Uterus (tissue), 4 donors: ENCODE results near the gene EIF4EBP2. TPM values are rescaled to one million over a fixed set of nuclear protein-coding genes. Genes with fewer than 3 reads are reported as not detected.

Experiments
- DNase-seq, 2 donors: peaks; one replicate each; pipeline ENCODE4 v3.0.0-alpha.2; 2019 to 2020
- H3K27ac ChIP-seq, 2 donors: fragments of 200-600 bp; sonication (generic); 1 replicate in 1 of 2; 2 replicates in 1 of 2; pipeline ENCODE4 v1.5.1; 2016 to 2018
- H3K27me3 ChIP-seq, 2 donors: fragments of 200-600 bp; sonication (generic); one replicate each; pipeline ENCODE4 v1.5.1; 2018 to 2019; ENCODE audit warnings: control low read depth in 1 of 2
- H3K36me3 ChIP-seq, 2 donors: fragments of 200-600 bp; sonication (generic); one replicate each; pipeline ENCODE4 v1.5.1; 2019; ENCODE audit warnings: control low read depth in 1 of 2
- H3K4me1 ChIP-seq, 2 donors: fragments of 200-600 bp; sonication (generic); one replicate each; pipeline ENCODE4 v1.5.1; 2018 to 2019; ENCODE audit warnings: control low read depth in 1 of 2
- H3K4me3 ChIP-seq, 2 donors: fragments of 200-600 bp; sonication (generic); 1 replicate in 1 of 2; 2 replicates in 1 of 2; pipeline ENCODE4 v1.5.1; 2018 to 2019; ENCODE audit warnings: mild to moderate bottlenecking in 1 of 2
- H3K9me3 ChIP-seq, 2 donors: fragments of 200-600 bp; sonication (generic); one replicate each; pipeline ENCODE4 v1.5.1; 2019; ENCODE audit warnings: control low read depth in 1 of 2
- CTCF ChIP-seq, 4 experiments: fragments of 200-600 bp in 2 of 4; fragments of 450-650 bp in 2 of 4; sonication (generic) in 2 of 4; IDR thresholded peaks; one replicate each; pipeline ENCODE4 v1.5.1; 2016 to 2019; ENCODE audit warnings: antibody characterized with exemption in 4 of 4, mild to moderate bottlenecking in 2 of 4, moderate library complexity in 1 of 4
- POLR2A ChIP-seq, 2 donors: fragments of 450-650 bp; IDR thresholded peaks; one replicate each; pipeline ENCODE4 v1.6.1; 2016; ENCODE audit warnings: antibody characterized with exemption in 2 of 2, mild to moderate bottlenecking in 1 of 2, moderate library complexity in 1 of 2
- intact Hi-C: fragments of 100-400 bp; cut with DNase I; formaldehyde crosslinking; loops from one replicate; pipeline ENCODE4 v1.15.1; 2023; ENCODE audit warnings: low total_unique reads
- total RNA-seq, 4 donors: library from RNA; depleted of rRNA in 3 of 4; stranded (reverse); fragments of >200 nt in 3 of 4; gene quantifications; one replicate each; pipeline versions ENCODE4 v1.1.0 to v1.2.4, GENCODE V29; 2014 to 2023
- donor health status: DM: yes; HTN: yes; CAD: no.

Gene EIF4EBP2
- total RNA-seq, 4 donors from 2014 or later: 26.9 to 70.3 (median 46.3) TPM

- peaks cover 0 to 8% of the 10 kb centered on the region in 2 donors for H3K27me3 ChIP-seq
- no peak for DNase-seq
- H3K4me1 ChIP-seq: peaks cover 0 to 17% of the 10 kb centered on the region in 2 donors
- TF ChIP-seq CTCF (IDR thresholded peaks at IDR 0.05): no peak
- TF ChIP-seq POLR2A (IDR thresholded peaks at IDR 0.05): no peak
- peak within 1 kb of the TSS in 1 of 2 donors; percentile 8 for H3K4me3 ChIP-seq
- intact Hi-C loops: no loop called here
- no peak within 1 kb of the TSS for H3K27ac ChIP-seq
- H3K9me3 ChIP-seq: no peaks in the 10 kb centered on the region
- no peaks in the 10 kb centered on the region for H3K36me3 ChIP-seq
Measured at GRCh38 chr10:70441161-70441894, 37.4 kb downstream of the EIF4EBP2 start, which contains the start of gene NODAL. Gene NODAL, minus strand, starts transcription at chr10:70441681. Its CDS starts 14 bp downstream, at chr10:70441667.

GRCh38 chr10:70441895-70442309 is 38.0 kb downstream of the EIF4EBP2 start:
- no peak for TF ChIP-seq CTCF (IDR thresholded peaks at IDR 0.05)
- no peak for TF ChIP-seq POLR2A (IDR thresholded peaks at IDR 0.05)
- DNase-seq: no peak
- Histone ChIP-seq H3K27me3 (peaks cover 0 to 8% of the 10 kb centered on the region in 2 donors), H3K27ac (no peak overlapping the region), H3K36me3 (no peaks in the 10 kb centered on the region), H3K9me3 (no peaks in the 10 kb centered on the region), H3K4me1 (peaks cover 0 to 17% of the 10 kb centered on the region in 2 donors), H3K4me3 (no peak overlapping the region)
- intact Hi-C loops: no loop called here

GRCh38 chr10:70442332-70442988 is 38.5 kb downstream of the EIF4EBP2 start:
- Histone ChIP-seq H3K4me3 (no peak overlapping the region), H3K36me3 (no peaks in the 10 kb centered on the region), H3K4me1 (peaks cover 0 to 17% of the 10 kb centered on the region in 2 donors), H3K27me3 (peaks cover 0 to 8% of the 10 kb centered on the region in 2 donors), H3K27ac (no peak overlapping the region), H3K9me3 (no peaks in the 10 kb centered on the region)
- TF ChIP-seq CTCF (IDR thresholded peaks at IDR 0.05): no peak
- TF ChIP-seq POLR2A (IDR thresholded peaks at IDR 0.05): no peak
- intact Hi-C loops: no loop called here
- DNase-seq: no peak

- Histone ChIP-seq H3K36me3 (no peaks in the 10 kb centered on the region), H3K4me3 (no peak overlapping the region), H3K27ac (no peak overlapping the region), H3K9me3 (no peaks in the 10 kb centered on the region), H3K4me1 (peaks cover 0 to 17% of the 10 kb centered on the region in 2 donors), H3K27me3 (peaks cover 0 to 8% of the 10 kb centered on the region in 2 donors)
- intact Hi-C loops: no loop called here
- TF ChIP-seq POLR2A (IDR thresholded peaks at IDR 0.05): no peak
- no peak for DNase-seq
Measured at GRCh38 chr10:70444744-70445143, 40.8 kb downstream of the EIF4EBP2 start.

- H3K36me3 ChIP-seq: no peaks in the 10 kb centered on the region
- TF ChIP-seq CTCF (IDR thresholded peaks at IDR 0.05): no peak
- TF ChIP-seq POLR2A (IDR thresholded peaks at IDR 0.05): no peak
- peak in 1 of 2 donors; percentile 55 for DNase-seq
- H3K4me3 ChIP-seq: no peak overlapping the region
- H3K27me3 ChIP-seq: no peaks in the 10 kb centered on the region
- peak overlapping the region; percentile 3 to 20 for H3K27ac ChIP-seq
- intact Hi-C loops: no loop called here
- peaks cover 0 to 9% of the 10 kb centered on the region in 2 donors for H3K4me1 ChIP-seq
- no peaks in the 10 kb centered on the region for H3K9me3 ChIP-seq
Measured at GRCh38 chr10:70445718-70446657, 42.0 kb downstream of the EIF4EBP2 start.
